HEK293T (cell line): ENCODE measurements around the gene APOC3.

ENCODE experiments used
- CTCF ChIA-PET: fragments of 350-600 bp; formaldehyde crosslinking; extraction: SDS; loops from one replicate; lab custom pipeline; 2021; ENCODE audit warnings: antibody characterized with exemption, inconsistent platforms; lab: Yijun Ruan, JAX
- POLR2A ChIA-PET: fragments of 350-600 bp; formaldehyde crosslinking; extraction: SDS; loops from one replicate; lab custom pipeline; 2020; ENCODE audit warnings: antibody characterized with exemption, inconsistent platforms; lab: Yijun Ruan, JAX
- DNase-seq: peaks from one replicate; pipeline ENCODE4 v3.0.0; 2012; ENCODE audit warnings: mixed read lengths; ENCODE audit errors: extremely low spot score
- ARNT ChIP-seq: fragments of 450-650 bp; IDR thresholded peaks from 2 replicates; pipeline ENCODE4 v1.6.1; 2017; ENCODE audit warnings: mild to moderate bottlenecking
- BHLHE40 ChIP-seq: fragments of 450-650 bp; IDR thresholded peaks from 2 replicates; pipeline ENCODE4 v1.6.1; 2016; ENCODE audit warnings: mild to moderate bottlenecking, moderate library complexity, borderline replicate concordance
- CTBP1 ChIP-seq: fragments of 450-650 bp; IDR thresholded peaks from 2 replicates; pipeline ENCODE4 v1.6.1; 2016; ENCODE audit warnings: borderline replicate concordance
- ELF4 ChIP-seq: fragments of 450-650 bp; IDR thresholded peaks from 2 replicates; pipeline ENCODE4 v1.6.1; 2017; ENCODE audit warnings: antibody characterized with exemption
- FOXA1 ChIP-seq: fragments of 450-650 bp; IDR thresholded peaks from 2 replicates; pipeline ENCODE4 v1.6.1; 2016; ENCODE audit warnings: mild to moderate bottlenecking
- FOXK2 ChIP-seq: fragments of 450-650 bp; IDR thresholded peaks from 2 replicates; pipeline ENCODE4 v1.6.1; 2016; ENCODE audit warnings: mild to moderate bottlenecking
- FOXM1 ChIP-seq: fragments of 450-650 bp; IDR thresholded peaks from 2 replicates; pipeline ENCODE4 v1.6.1; 2017; ENCODE audit warnings: mild to moderate bottlenecking, borderline replicate concordance
- HDGF ChIP-seq: fragments of 450-650 bp; IDR thresholded peaks from 2 replicates; pipeline ENCODE4 v1.6.1; 2017; ENCODE audit warnings: antibody characterized with exemption, borderline replicate concordance
- L3MBTL2 ChIP-seq: fragments of 450-650 bp; conservative IDR thresholded peaks from 2 replicates; pipeline ENCODE4 v1.6.1; 2016; ENCODE audit warnings: mild to moderate bottlenecking
- LEF1 ChIP-seq: fragments of 450-650 bp; IDR thresholded peaks from 2 replicates; pipeline ENCODE4 v1.6.1; 2017; ENCODE audit warnings: mild to moderate bottlenecking, borderline replicate concordance
- NFRKB ChIP-seq: fragments of 450-650 bp; IDR thresholded peaks from 2 replicates; pipeline ENCODE4 v1.6.1; 2016; ENCODE audit warnings: mild to moderate bottlenecking, moderate library complexity
- PKNOX1 ChIP-seq: fragments of 450-650 bp; IDR thresholded peaks from 2 replicates; pipeline ENCODE4 v1.6.1; 2016
- SP1 ChIP-seq: fragments of 450-650 bp; IDR thresholded peaks from 2 replicates; pipeline ENCODE4 v1.6.1; 2017
- SUZ12 ChIP-seq: fragments of 450-650 bp; IDR thresholded peaks from 2 replicates; pipeline ENCODE4 v1.6.1; 2016; ENCODE audit warnings: mild to moderate bottlenecking
- TARDBP ChIP-seq: fragments of 450-650 bp; IDR thresholded peaks from 2 replicates; pipeline ENCODE4 v1.6.1; 2016
- ZNF384 ChIP-seq: fragments of 450-650 bp; IDR thresholded peaks from 2 replicates; pipeline ENCODE4 v1.6.1; 2016

The APOC3 gene

DNA sequence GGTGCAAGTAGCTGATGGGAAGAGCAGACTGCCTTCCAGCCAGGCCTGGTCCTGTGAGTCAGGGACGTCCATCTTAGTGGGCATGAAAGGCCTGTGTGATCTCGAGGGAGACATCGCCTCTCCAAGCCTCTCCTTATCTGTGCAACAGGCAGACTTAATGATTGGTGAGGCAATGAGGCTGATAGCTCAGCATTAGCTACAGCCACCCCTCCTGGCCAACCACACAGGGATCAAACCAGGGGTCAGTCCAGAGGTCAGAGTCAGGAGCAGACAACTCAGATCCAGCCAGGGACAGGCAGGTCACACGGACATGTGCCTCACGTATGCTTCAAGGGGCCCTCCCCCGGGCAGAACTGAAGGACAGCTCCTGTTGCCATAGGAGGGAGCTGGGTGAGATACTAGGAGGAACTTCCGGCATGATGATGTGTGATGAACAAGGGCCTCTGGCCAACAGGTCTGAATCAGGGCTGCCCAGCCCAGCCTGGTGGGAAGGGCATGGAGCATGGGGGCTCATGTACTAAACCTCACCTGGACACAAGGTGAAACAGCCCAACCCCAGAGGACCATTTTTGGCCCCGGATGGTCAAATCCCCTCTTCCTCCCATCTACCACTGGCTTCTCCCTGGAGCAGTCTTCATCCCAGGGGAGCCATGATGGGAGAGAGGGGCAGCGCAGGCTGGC, 2.8 kb upstream of the APOC3 start:
- ChIA-PET CTCF (no interaction called here), POLR2A (no interaction called here)
- DNase-seq = no peak
- no peak for TF ChIP-seq TARDBP

GRCh38 chr11:116827461-116827860, 2.2 kb upstream of the APOC3 start:
- POLR2A ChIA-PET = no interaction called here
- TF ChIP-seq TARDBP (no peak), NFRKB (no peak), ELF4 (no peak), L3MBTL2 (no peak), FOXM1 (no peak), ZNF384 (no peak), SP1 (no peak), LEF1 (no peak), ARNT (no peak), CTBP1 (no peak), FOXK2 (no peak), PKNOX1 (no peak), HDGF (no peak), FOXA1 (no peak), BHLHE40 (no peak), SUZ12 (no peak)
- CTCF ChIA-PET = no interaction called here
- no peak for DNase-seq

DNA sequence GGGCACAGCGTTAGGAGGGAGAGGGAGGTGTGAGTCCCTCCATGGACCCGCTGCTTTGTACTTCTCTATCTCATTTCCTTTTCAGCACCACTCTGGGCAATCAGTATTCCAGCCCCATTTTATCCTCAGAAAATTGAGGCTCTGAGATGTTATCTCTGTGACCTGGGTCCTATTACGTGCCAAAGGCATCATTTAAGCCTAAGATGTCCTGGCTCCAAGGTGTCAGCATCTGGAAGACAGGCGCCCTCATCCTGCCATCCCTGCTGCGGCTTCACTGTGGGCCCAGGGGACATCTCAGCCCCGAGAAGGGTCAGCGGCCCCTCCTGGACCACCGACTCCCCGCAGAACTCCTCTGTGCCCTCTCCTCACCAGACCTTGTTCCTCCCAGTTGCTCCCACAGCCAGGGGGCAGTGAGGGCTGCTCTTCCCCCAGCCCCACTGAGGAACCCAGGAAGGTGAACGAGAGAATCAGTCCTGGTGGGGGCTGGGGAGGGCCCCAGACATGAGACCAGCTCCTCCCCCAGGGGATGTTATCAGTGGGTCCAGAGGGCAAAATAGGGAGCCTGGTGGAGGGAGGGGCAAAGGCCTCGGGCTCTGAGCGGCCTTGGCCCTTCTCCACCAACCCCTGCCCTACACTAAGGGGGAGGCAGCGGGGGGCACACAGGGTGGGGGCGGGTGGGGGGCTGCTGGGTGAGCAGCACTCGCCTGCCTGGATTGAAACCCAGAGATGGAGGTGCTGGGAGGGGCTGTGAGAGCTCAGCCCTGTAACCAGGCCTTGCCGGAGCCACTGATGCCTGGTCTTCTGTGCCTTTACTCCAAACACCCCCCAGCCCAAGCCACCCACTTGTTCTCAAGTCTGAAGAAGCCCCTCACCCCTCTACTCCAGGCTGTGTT, 829 bp upstream of the APOC3 start:
- no peak for DNase-seq
- ChIA-PET POLR2A (interaction anchor here (0.7 kb wide), 1 partner anchor 18 kb away, joined by 3 read pairs; no protein-coding TSS in a partner anchor), CTCF (no interaction called here)
- TF ChIP-seq NFRKB (no peak), SP1 (no peak), ARNT (no peak), PKNOX1 (no peak), BHLHE40 (no peak), HDGF (no peak), FOXA1 (no peak), CTBP1 (no peak)

GRCh38 chr11:116830184-116830912, 641 bp downstream of the APOC3 start:
- no peak for DNase-seq
- ChIA-PET CTCF (interaction anchor here (0.6 kb wide), 1 partner anchor 23 kb away, joined by 4 read pairs; no protein-coding TSS in a partner anchor), POLR2A (no interaction called here)
- TF ChIP-seq LEF1 (no peak), CTBP1 (no peak), ARNT (no peak), FOXA1 (no peak), HDGF (no peak), TARDBP (no peak), ZNF384 (no peak), FOXK2 (no peak), L3MBTL2 (no peak), BHLHE40 (no peak), FOXM1 (no peak), ELF4 (no peak), SUZ12 (no peak), SP1 (no peak), PKNOX1 (no peak), NFRKB (no peak)

- ChIA-PET POLR2A (no interaction called here), CTCF (interaction anchor here (0.6 kb wide), 1 partner anchor 29 kb away, joined by 4 read pairs; no protein-coding TSS in a partner anchor)
- no peak for TF ChIP-seq SUZ12
- TF ChIP-seq ARNT = no peak
- TF ChIP-seq HDGF = no peak
- no peak for TF ChIP-seq FOXM1
- TF ChIP-seq NFRKB = no peak
- TF ChIP-seq L3MBTL2 = no peak
- no peak for TF ChIP-seq PKNOX1
- TF ChIP-seq TARDBP = no peak
- no peak for TF ChIP-seq FOXK2
- TF ChIP-seq ZNF384 = no peak
- TF ChIP-seq LEF1 = no peak
- TF ChIP-seq BHLHE40 = no peak
- TF ChIP-seq CTBP1 = no peak
- TF ChIP-seq ELF4 = no peak
- TF ChIP-seq SP1 = no peak
- no peak for DNase-seq
These were observed 2.2 kb downstream of the APOC3 start for GRCh38 chr11:116831790-116832349.
